WTC11 (cell line): ENCODE data around the gene PAPPA2.

Experiments
- CTCF ChIP-seq: fragments of 200-600 bp; IDR thresholded peaks from 2 replicates; pipeline ENCODE4 v1.8.0; 2022; ENCODE audit warnings: antibody characterized with exemption
- PRDM15 ChIP-seq: sonication (generic); formaldehyde crosslinking; IDR thresholded peaks from 2 replicates; pipeline ENCODE4 v1.8.0; 2022; ENCODE audit warnings: missing genetic modification reagents
- STAT6 ChIP-seq: sonication (generic); formaldehyde crosslinking; conservative IDR thresholded peaks from 2 replicates; pipeline ENCODE4 v1.8.1; 2023; ENCODE audit warnings: mild to moderate bottlenecking, low read depth, missing genetic modification reagents, moderate library complexity

GRCh38 chr1:176619261-176619660, 156.3 kb downstream of the PAPPA2 start:
- TF ChIP-seq PRDM15 (CRISPR knock-in tag), result no peak
- no peak for TF ChIP-seq CTCF
- TF ChIP-seq STAT6 (CRISPR knock-in tag), result no peak
